ENCODE results near the gene MPP2. TPM values are rescaled to one million over a fixed set of nuclear protein-coding genes. Genes with fewer than 3 reads are reported as not detected.

Gene MPP2
- total and polyA plus RNA-seq, 2 experiments from 2014 or later: 1.3 to 1.4 TPM

DNA sequence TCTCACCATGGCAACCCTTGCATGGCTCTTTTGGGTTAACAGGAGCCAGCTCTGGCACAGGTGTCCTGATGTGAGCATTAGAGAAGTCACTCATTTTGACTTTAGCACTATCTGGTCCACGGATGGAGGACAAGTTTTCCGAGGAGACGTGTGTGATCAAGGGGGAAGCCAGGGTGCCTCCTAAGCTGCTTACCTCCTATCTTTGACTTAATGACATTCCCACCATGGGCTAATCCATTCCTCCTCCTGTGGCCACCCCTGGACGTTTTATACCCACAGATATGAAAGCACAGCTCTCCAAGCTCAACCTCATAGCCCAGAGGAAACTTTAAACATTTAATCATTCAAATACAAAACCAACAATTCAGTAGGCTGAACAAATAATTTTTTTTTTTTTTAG lies 18.8 kb downstream of the MPP2 start:
- Histone ChIP-seq H3K36me3 (replicated peaks; ENCODE audit: insufficient read depth, low read depth) (no peaks in the 10 kb centered on the region), H3K9me2 (replicated peaks; ENCODE audit: insufficient read depth) (no peaks in the 10 kb centered on the region), H2AFZ (no peak overlapping the region), H3K9me3 (ENCODE audit: low read depth) (no peaks in the 10 kb centered on the region), H3K27me3 (no peaks in the 10 kb centered on the region), H3K79me2 (no peaks in the 10 kb centered on the region), H3K4me3 (no peak overlapping the region), H3K4me2 (no peak overlapping the region), H3K4me1 (ENCODE audit: insufficient read depth) (no peaks in the 10 kb centered on the region), H3K27ac (no peak overlapping the region), H4K20me1 (ENCODE audit: insufficient read depth, poor library complexity, severe bottlenecking) (no peaks in the 10 kb centered on the region)
- 73% methylated on average over 4 of the region's 4 CpGs for WGBS (ENCODE audit: low lambda C conversion rate, missing lambda C conversion rate)
- TF ChIP-seq, protein P1, sequence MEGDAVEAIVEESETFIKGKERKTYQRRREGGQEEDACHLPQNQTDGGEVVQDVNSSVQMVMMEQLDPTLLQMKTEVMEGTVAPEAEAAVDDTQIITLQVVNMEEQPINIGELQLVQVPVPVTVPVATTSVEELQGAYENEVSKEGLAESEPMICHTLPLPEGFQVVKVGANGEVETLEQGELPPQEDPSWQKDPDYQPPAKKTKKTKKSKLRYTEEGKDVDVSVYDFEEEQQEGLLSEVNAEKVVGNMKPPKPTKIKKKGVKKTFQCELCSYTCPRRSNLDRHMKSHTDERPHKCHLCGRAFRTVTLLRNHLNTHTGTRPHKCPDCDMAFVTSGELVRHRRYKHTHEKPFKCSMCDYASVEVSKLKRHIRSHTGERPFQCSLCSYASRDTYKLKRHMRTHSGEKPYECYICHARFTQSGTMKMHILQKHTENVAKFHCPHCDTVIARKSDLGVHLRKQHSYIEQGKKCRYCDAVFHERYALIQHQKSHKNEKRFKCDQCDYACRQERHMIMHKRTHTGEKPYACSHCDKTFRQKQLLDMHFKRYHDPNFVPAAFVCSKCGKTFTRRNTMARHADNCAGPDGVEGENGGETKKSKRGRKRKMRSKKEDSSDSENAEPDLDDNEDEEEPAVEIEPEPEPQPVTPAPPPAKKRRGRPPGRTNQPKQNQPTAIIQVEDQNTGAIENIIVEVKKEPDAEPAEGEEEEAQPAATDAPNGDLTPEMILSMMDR (IDR thresholded peaks at IDR 0.05; ENCODE audit: poor library complexity): no peak
- no peak for TF ChIP-seq EZH2phosphoT487 (IDR thresholded peaks at IDR 0.05; ENCODE audit: low read depth, severe bottlenecking, unreplicated experiment)
- no peak for TF ChIP-seq EZH2 (IDR thresholded peaks at IDR 0.05; ENCODE audit: borderline replicate concordance)
- no peak for DNase-seq (ENCODE audit: low spot score)

DNA sequence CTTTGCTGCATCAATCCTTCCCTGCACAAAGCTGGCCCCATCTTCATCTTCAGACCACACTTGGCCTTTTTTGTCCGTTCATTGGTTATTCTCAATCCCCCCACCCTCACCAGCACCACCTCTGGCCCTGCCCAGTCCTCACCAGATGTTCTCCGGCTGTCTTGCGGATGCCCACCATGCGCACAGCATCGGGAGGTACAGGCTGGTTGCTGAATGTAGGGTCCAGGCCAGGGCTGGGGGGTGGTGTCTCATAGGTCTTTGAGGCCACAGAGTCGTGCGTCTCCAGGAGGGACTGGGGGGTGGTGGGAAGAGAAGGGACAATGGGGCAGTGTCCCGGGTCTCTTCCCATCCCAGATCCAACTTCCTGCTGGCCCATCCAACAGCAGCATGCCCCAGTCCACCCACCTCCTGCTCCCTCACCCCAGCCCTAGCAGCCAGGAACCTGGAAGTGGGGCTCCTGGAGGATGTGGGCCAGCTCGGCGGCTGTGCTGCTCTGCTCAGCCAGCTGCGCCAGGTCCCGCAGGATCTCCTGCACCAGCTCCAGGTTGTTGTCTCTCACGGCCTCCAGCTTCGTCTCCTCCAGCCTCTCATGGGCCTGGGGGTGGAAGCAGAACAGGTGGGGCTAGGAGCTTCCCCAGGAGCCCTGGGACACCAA lies 24.4 kb downstream of the MPP2 start:
- Histone ChIP-seq H3K36me3 (replicated peaks; ENCODE audit: insufficient read depth, low read depth) (no peaks in the 10 kb centered on the region), H3K9me3 (ENCODE audit: low read depth) (no peaks in the 10 kb centered on the region), H3K4me3 (no peak overlapping the region), H3K4me2 (no peak overlapping the region), H3K79me2 (no peaks in the 10 kb centered on the region), H2AFZ (no peak overlapping the region), H3K4me1 (ENCODE audit: insufficient read depth) (peaks cover 5% of the 10 kb centered on the region), H3K27me3 (no peaks in the 10 kb centered on the region), H3K27ac (no peak overlapping the region), H3K9me2 (replicated peaks; ENCODE audit: insufficient read depth) (no peaks in the 10 kb centered on the region), H4K20me1 (ENCODE audit: insufficient read depth, poor library complexity, severe bottlenecking) (no peaks in the 10 kb centered on the region)
- DNase-seq (ENCODE audit: low spot score): no peak
- WGBS (ENCODE audit: low lambda C conversion rate, missing lambda C conversion rate): 95% methylated on average over 14 of the region's 14 CpGs
- TF ChIP-seq, protein P1 (IDR thresholded peaks at IDR 0.05; ENCODE audit: poor library complexity): no peak
- TF ChIP-seq EZH2phosphoT487 (IDR thresholded peaks at IDR 0.05; ENCODE audit: low read depth, severe bottlenecking, unreplicated experiment) (no peak), EZH2 (IDR thresholded peaks at IDR 0.05; ENCODE audit: borderline replicate concordance) (no peak)

DNA sequence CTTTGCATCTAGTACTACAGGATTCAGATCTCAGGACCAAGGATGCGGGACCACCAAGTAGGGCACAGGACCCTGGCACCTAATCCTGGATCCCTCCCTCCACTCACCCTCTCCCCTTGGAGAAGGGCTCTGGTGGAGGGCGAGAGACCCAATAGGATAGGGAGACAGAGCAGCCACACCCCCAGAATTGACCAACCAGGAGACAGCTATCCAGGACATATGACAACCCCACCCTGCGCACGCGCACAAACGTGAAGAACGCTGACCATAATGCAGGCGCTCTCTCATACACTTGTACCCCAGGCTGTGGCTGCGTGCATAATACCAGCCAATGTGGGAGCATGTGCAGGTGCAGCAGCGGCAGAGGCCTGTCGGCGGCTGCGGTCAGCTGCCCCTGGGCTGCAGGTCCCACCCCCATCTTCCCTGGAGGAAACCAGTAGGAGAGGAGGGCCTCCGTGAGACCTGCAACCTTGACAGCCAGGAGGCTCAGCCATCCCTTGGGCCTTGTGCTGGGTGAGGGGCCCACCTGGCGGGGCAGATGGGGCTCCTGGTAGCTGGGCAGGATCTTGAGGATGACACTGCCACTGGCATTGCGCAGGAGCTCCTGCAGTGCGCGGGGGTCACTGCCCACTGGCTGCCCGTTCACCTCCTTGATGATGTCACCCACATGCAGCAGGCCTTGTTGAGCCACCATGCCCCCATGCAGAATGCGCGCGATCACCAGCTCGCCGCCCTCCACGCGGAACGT lies 25.4 kb downstream of the MPP2 start:
- H3K36me3 ChIP-seq (replicated peaks; ENCODE audit: insufficient read depth, low read depth): no peaks in the 10 kb centered on the region

More for the DNA sequence above, 25.4 kb downstream of the MPP2 start:
- no peak overlapping the region for H3K4me3 ChIP-seq
- no peaks in the 10 kb centered on the region for H3K27me3 ChIP-seq
- no peak overlapping the region for H3K4me2 ChIP-seq
- H3K27ac ChIP-seq: no peak overlapping the region
- H2AFZ ChIP-seq: no peak overlapping the region
- peaks cover 5% of the 10 kb centered on the region for H3K4me1 ChIP-seq (ENCODE audit: insufficient read depth)
- no peaks in the 10 kb centered on the region for H4K20me1 ChIP-seq (ENCODE audit: insufficient read depth, poor library complexity, severe bottlenecking)
- no peak for DNase-seq (ENCODE audit: low spot score)
- H3K9me2 ChIP-seq (replicated peaks; ENCODE audit: insufficient read depth): no peaks in the 10 kb centered on the region
- WGBS (ENCODE audit: low lambda C conversion rate, missing lambda C conversion rate): 96% methylated on average over 22 of the region's 27 CpGs
- TF ChIP-seq, protein P1 (IDR thresholded peaks at IDR 0.05; ENCODE audit: poor library complexity): no peak
- TF ChIP-seq EZH2phosphoT487 (IDR thresholded peaks at IDR 0.05; ENCODE audit: low read depth, severe bottlenecking, unreplicated experiment) (no peak), EZH2 (IDR thresholded peaks at IDR 0.05; ENCODE audit: borderline replicate concordance) (no peak)
- no peaks in the 10 kb centered on the region for H3K9me3 ChIP-seq (ENCODE audit: low read depth)
- no peaks in the 10 kb centered on the region for H3K79me2 ChIP-seq

Data from hepatocyte (in vitro differentiated cells).